Stimulated activated CD8-positive, alpha-beta memory T cell treated with anti-CD3 and anti-CD28 coated beads, Interleukin-7, amount 100 ng/mL, for 1 hour (primary cell): ENCODE results near the gene ATG3.
"Not testable (repeated sequence)": the region's sequence is repeated elsewhere in the genome, so short reads cannot be mapped to it uniquely, and the experiment has no call there.

Experiments used
- DNase-seq, 2 donors: peaks; one replicate each; pipeline ENCODE4 v3.0.0-alpha.2; 2020; ENCODE audit warnings: low read depth in 2 of 2

The ATG3 gene

DNA sequence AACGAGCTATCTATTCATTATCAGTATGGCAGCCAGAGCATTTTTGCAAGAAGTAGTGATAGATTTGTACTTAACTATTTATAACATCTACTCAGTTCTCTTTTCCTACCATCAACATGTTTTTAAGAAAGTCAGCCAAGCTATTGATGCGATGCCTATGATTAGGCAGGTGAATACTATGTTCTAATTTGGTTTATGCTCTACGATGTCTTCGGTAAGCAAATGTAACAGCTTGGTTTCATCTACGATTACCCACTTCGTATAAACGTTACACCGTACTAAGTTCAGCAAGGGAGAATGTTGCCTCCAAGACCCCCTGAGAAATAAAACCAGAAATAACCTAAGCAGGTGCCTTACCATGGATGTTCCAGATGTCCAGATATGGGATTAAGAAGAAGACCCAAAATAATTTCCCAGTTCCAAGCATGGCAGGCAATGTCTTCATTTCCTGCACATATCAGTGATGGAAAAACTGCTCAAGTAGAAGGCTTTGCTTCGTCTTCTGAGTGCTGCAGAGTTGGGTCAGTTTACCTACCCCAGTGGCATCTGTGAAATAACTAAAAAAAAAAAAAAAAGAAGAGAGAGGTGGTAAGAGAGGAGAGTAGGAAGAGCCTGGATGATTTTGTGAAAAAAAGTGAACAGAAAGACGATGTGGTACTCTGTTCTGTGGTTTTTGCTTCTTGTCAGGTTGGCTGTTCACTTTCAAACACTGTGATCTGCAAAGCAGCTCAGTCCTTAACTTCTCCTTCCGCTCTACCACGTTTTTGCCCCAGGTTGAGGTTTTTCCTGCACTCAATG, 62.6 kb downstream of the ATG3 start, which contains the start of gene BTLA:
Gene BTLA, minus strand, starts transcription at position 559 of the 798 bp plus-strand sequence. Its CDS starts 114 bp downstream, at position 445.
- DNase-seq, result no peak

DNA sequence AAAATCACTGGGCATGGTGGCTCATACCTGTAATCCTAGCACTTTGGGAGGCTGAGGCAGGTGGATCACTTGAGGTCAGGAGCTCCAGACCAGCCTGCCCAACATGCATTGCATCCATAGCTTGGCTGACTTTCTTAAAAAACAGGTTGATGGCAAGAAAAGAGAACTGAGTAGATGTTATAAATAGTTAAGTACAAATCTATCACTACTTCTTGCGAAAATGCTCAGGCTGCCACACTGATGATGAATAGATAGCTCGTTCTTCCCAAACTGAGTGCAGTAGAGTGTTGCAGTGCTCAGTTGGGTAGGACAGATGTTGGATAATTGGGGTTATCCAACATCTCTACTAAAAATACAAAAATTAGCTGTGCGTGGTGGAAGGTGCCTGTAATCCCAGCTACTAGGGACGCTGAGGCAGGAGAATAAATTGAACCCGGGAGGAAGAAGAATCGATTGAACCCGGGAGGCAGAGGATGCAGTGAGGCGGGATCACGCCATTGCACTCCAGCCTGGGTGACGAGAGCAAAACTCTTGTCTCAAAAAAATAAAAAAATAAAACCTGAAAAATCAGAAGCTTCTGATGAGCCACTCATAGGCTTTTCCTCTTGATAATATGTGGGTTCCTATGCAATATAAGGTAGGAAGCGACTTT, 63.7 kb downstream of the ATG3 start:
- no peak for DNase-seq

DNA sequence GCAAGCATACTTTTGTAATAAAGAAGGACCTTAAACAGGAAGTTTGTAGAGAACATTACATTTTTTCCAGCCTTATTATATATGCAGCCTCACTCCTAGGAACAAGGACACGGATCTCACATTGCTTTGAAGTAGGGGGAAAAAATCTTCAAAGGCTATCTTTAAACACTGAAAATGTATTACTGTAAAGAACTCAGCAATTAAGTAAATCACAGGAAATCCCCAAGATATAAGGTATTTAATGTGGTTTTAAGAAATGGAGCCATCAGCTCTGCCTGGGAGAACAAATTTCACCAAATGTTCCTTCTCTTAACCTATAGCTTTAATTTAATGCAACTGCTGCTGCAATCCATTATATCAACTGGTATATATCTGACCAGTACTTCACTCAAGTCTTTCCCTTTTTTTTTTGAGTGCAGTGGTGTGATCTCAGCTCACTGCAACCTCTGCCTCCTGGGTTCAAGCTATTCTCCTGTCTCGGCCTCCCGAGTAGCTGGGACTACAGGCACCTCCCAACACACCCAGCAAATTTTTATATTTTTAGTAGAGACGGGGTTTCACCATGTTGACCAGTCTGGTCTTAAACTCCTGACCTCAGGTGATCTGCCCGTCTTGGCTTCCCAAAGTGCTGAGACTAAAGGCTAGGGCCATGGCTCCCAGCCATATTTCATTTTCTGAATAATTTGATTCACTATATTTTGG, 65.2 kb downstream of the ATG3 start:
- DNase-seq, result no peak

DNA sequence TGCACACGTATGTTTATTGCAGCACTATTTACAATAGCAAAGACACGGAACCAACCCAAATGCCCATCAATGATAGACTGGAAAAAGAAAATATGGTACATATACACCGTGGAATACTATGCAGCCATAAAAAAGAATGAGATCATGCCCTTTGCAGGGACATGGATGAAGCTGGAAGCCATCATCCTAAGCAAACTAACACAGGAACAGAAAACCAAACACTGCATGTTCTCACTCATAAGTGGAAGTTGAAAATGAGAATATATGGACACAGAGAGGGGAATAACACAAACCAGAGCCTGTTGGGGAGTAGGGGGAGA, 67.4 kb downstream of the ATG3 start:
- DNase-seq, result not testable (repeated sequence)

DNA sequence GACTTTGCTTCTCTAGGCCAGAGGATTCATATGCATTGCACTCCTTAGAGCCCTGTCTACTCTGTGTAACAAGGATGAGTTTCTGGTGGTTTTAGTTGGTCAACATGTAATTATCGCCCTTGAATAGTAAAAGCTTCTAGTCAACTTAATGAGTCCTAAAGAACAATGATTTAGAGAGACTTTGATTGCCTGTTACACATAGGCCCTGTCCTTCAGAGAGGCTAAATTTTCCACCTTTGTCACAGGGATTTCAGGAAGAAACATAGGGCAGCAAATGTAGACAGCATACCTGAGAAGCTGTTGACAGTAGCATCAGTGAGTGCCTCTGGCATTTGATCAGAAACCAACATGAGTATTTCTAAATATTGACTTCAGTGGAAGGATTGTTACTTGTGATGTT, 69.6 kb downstream of the ATG3 start:
- no peak for DNase-seq

DNA sequence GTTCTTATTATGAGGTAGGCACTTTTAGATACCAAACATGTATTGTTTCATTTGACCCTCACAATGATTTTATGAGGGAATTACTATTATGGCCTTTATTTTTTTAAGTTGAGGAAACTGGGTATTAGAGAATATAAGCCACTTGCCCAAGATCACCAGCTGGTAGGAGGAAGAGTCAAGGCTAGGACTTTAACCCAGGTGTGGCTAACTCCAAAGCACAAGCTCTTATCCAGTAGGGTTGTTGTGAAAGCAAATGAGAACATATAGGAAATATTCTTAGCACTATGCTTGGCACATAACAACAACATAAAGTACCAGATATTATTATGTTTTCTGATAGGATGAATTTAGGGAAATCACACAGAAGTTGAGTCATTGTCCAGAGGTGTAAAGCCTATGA, 70.4 kb downstream of the ATG3 start:
- no peak for DNase-seq

- no peak for DNase-seq
Observed at GRCh38 chr3:112489674-112490479, 71.9 kb downstream of the ATG3 start.

DNA sequence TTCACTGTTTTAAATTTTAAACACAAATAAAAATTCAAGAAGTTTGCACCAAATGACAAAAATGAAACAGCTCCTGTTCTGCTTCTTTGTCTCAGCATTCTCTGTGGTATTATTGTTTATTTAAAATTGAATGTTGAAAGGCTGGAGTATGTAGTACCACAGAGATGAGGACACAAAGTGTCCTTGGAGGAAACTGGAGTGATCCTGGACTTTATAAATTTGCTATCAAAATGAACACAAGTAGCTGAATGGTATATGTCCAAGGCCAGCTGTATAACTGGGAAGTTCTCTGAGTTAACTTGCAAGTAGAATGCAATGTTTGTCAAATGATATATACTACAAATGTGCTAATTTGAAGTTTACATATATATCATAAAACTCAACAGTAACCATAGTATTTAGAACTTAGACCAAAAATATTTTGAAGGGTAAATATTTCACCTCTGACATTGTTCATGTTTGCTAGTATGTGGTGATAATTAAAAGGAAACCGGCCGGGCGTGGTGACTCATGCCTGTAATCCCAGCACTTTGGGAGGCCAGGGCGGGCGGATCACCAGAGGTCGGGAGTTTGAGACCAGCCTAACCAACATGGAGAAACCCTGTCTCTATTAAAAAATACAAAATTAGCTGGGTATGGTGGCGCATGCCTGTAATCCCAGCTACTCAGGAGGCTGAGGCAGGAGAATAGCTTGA, 74.8 kb downstream of the ATG3 start:
- no peak for DNase-seq

DNA sequence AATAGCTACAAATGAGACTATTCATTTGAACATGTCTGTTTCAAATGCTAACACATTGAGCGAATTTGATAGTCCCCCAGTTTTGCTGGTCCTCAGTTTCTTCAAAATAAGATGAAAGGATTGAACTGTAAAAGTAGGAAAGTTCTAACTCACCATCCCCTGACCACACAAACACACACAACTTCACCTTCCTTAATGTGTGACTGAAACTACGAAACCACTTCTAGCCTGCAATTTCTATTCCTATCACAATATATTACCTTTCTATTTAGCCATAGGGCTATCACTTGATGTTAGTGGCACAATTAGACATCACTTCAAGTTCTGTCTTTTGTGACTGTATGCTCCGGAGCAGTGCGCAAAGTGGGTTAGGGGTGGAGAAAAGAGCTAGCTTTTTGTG, 77.4 kb downstream of the ATG3 start:
- no peak for DNase-seq

- DNase-seq, result no peak
Observed at GRCh38 chr3:112482675-112483074, 79.1 kb downstream of the ATG3 start.
